ENCODE data around the gene PRDM12.
"Not testable (repeated sequence)": the region's sequence is repeated elsewhere in the genome, so short reads cannot be mapped to it uniquely, and the experiment has no call there.

GRCh38 chr9:130685945-130686344 lies 21.6 kb downstream of the PRDM12 start:
- not testable (repeated sequence) for TF ChIP-seq CBX5 (IDR thresholded peaks at IDR 0.05; ENCODE audit: low read depth, low read length); RBBP5 (IDR thresholded peaks at IDR 0.05; ENCODE audit: borderline replicate concordance, low read depth, low read length); MAFK (IDR thresholded peaks at IDR 0.05; ENCODE audit: low read depth, low read length); EP300 (IDR thresholded peaks at IDR 0.05; ENCODE audit: borderline replicate concordance in 1 of 2, low read depth in 2 of 2, low read length in 2 of 2); SRF (IDR thresholded peaks at IDR 0.05; ENCODE audit: low read depth, low read length); EZH2 (IDR thresholded peaks at IDR 0.05; ENCODE audit: low read depth, low read length, severe bottlenecking); POLR2AphosphoS5 (IDR thresholded peaks at IDR 0.05; ENCODE audit: low read depth, low read length); YY1 (IDR thresholded peaks at IDR 0.05; ENCODE audit: low read depth, low read length); RAD21 (IDR thresholded peaks at IDR 0.05 in 1 of 2, conservative IDR thresholded peaks at IDR 0.05 in 1 of 2; ENCODE audit: low read depth in 2 of 2, low read length in 2 of 2); CHD2 (IDR thresholded peaks at IDR 0.05; ENCODE audit: low read length); GABPA (IDR thresholded peaks at IDR 0.05; ENCODE audit: borderline replicate concordance, insufficient read depth, low read length); NRF1 (IDR thresholded peaks at IDR 0.05; ENCODE audit: low read depth, low read length)
- TF ChIP-seq, protein P1, sequence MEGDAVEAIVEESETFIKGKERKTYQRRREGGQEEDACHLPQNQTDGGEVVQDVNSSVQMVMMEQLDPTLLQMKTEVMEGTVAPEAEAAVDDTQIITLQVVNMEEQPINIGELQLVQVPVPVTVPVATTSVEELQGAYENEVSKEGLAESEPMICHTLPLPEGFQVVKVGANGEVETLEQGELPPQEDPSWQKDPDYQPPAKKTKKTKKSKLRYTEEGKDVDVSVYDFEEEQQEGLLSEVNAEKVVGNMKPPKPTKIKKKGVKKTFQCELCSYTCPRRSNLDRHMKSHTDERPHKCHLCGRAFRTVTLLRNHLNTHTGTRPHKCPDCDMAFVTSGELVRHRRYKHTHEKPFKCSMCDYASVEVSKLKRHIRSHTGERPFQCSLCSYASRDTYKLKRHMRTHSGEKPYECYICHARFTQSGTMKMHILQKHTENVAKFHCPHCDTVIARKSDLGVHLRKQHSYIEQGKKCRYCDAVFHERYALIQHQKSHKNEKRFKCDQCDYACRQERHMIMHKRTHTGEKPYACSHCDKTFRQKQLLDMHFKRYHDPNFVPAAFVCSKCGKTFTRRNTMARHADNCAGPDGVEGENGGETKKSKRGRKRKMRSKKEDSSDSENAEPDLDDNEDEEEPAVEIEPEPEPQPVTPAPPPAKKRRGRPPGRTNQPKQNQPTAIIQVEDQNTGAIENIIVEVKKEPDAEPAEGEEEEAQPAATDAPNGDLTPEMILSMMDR (IDR thresholded peaks at IDR 0.05; ENCODE audit: control extremely low read depth in 1 of 3, insufficient read depth in 1 of 3, low read depth in 1 of 3, low read length in 3 of 3), result not testable (repeated sequence)
- TF ChIP-seq, protein P2, sequence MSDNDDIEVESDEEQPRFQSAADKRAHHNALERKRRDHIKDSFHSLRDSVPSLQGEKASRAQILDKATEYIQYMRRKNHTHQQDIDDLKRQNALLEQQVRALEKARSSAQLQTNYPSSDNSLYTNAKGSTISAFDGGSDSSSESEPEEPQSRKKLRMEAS (IDR thresholded peaks at IDR 0.05), result not testable (repeated sequence)
